K562 (cell line): ENCODE data around the gene AGPAT2.

ENCODE experiments used
- HDAC8 ChIP-seq: fragments of 450-650 bp; IDR thresholded peaks from 2 replicates; pipeline ENCODE4 v1.6.1; 2016; ENCODE audit warnings: mild to moderate bottlenecking, missing genetic modification characterization, moderate library complexity, missing compliant biosample characterization
- RAD21 ChIP-seq, 2 experiments: fragments of 250-450 bp in 1 of 2; fragments of 450-650 bp in 1 of 2; sonication (Bioruptor Pico) in 1 of 2; formaldehyde crosslinking in 1 of 2; IDR thresholded peaks in 1 of 2; conservative IDR thresholded peaks in 1 of 2; 2 replicates each; pipeline versions ENCODE4 v1.4.0 to v1.8.0; 2020 to 2022; ENCODE audit warnings: mild to moderate bottlenecking in 2 of 2, moderate library complexity in 1 of 2
- SPI1 ChIP-seq: IDR thresholded peaks from 2 replicates; pipeline ENCODE4 v1.6.1; 2011; ENCODE audit warnings: low read depth, low read length, control low read depth, borderline replicate concordance
- ZNF174 ChIP-seq: fragments of 250-450 bp; sonication (Bioruptor Pico); IDR thresholded peaks from 2 replicates; pipeline ENCODE4 v1.4.0; 2020; ENCODE audit warnings: mild to moderate bottlenecking
- ZZZ3 ChIP-seq: fragments of 450-650 bp; IDR thresholded peaks from 2 replicates; pipeline ENCODE4 v1.6.1; 2016; ENCODE audit warnings: antibody characterized with exemption, mild to moderate bottlenecking, moderate library complexity
- TF ChIP-seq, protein P1 (sequence below): fragments of 450-650 bp; IDR thresholded peaks from 2 replicates; pipeline ENCODE4 v1.6.1; 2014; ENCODE audit warnings: low read depth, mild to moderate bottlenecking, moderate library complexity, borderline replicate concordance

GRCh38 chr9:136659861-136660784 is 27.1 kb downstream of the AGPAT2 start:
- TF ChIP-seq RAD21 (CRISPR knock-in tag; conservative IDR thresholded peaks at IDR 0.05 in 1 of 2, IDR thresholded peaks at IDR 0.05 in 1 of 2) (no peak), SPI1 (no peak), ZNF174 (no peak), ZZZ3 (no peak), HDAC8 (no peak)
- TF ChIP-seq, protein P1, sequence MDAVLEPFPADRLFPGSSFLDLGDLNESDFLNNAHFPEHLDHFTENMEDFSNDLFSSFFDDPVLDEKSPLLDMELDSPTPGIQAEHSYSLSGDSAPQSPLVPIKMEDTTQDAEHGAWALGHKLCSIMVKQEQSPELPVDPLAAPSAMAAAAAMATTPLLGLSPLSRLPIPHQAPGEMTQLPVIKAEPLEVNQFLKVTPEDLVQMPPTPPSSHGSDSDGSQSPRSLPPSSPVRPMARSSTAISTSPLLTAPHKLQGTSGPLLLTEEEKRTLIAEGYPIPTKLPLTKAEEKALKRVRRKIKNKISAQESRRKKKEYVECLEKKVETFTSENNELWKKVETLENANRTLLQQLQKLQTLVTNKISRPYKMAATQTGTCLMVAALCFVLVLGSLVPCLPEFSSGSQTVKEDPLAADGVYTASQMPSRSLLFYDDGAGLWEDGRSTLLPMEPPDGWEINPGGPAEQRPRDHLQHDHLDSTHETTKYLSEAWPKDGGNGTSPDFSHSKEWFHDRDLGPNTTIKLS: no peak
